ENCODE data around the gene P2RX7. TPM values are rescaled to one million over a fixed set of nuclear protein-coding genes. Genes with fewer than 3 reads are reported as not detected.
A peak's percentile ranks its signal among the peaks of the same experiment; 100 is the strongest.

Gene P2RX7
- total and polyA plus RNA-seq, 9 of the 15 experiments (the other 6 are each of a cell fraction or from before 2014, with no cell fraction given) = 0.04 to 0.65 (median 0.30) TPM

DNA sequence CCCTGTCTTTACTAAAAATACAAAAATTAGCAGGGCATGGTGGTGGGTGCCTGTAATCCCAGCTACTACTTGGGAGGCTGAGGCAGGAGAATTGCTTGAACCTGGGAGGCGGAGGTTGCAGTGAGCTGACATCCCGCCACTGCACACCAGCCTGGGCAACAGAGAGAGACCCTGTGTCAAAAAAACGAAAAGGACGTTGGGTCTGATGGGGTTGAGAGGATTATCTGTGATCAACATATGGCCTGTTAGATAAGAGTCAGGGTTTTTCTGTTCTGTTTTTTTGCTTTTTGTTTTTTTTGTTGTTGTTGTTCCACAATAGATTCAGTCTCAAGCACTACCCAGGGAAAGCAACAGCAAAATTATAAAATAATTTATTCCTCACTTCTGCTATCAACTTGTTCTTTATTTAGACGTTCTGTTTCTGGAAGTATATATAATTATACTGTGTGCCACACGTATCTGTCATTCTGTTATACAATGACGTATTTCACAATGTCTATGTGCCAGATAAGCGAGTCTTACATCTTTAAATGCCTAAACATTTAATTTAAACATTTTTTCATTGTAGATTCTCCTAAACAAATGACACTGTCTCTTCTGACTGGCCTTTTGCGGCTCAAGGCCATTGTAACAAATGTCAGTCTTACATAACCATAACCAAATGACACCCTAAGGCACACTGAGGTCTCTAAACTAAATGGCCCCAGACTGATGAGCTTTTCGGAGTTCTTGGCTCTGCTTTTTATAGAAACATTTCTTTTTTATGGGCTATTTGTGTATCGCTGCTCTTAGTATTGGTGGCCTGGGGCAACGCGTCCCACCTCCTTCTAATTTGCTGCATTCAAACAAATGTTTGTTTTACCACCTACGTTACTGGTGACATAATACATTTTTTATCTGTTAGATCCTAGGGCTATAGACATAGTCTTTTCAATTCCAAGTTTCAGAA lies 70.0 kb downstream of the P2RX7 start (continued):
- TF ChIP-seq, protein P1, sequence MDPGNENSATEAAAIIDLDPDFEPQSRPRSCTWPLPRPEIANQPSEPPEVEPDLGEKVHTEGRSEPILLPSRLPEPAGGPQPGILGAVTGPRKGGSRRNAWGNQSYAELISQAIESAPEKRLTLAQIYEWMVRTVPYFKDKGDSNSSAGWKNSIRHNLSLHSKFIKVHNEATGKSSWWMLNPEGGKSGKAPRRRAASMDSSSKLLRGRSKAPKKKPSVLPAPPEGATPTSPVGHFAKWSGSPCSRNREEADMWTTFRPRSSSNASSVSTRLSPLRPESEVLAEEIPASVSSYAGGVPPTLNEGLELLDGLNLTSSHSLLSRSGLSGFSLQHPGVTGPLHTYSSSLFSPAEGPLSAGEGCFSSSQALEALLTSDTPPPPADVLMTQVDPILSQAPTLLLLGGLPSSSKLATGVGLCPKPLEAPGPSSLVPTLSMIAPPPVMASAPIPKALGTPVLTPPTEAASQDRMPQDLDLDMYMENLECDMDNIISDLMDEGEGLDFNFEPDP (CRISPR knock-in tag; IDR thresholded peaks at IDR 0.05) = no peak
- TF ChIP-seq MTF1 (CRISPR knock-in tag; IDR thresholded peaks at IDR 0.05; ENCODE audit: borderline replicate concordance) (no peak), HDAC6 (IDR thresholded peaks at IDR 0.05; ENCODE audit: low read depth, low read length) (no peak), ZC3H11A (IDR thresholded peaks at IDR 0.05; ENCODE audit: low read depth, low read length) (no peak), ZNF12 (CRISPR knock-in tag; IDR thresholded peaks at IDR 0.05) (no peak), MYNN (IDR thresholded peaks at IDR 0.05) (no peak), MYNN (CRISPR knock-in tag; IDR thresholded peaks at IDR 0.05) (no peak), ZNF785 (CRISPR knock-in tag; IDR thresholded peaks at IDR 0.05) (no peak), TAF7 (tag; IDR thresholded peaks at IDR 0.05) (no peak), ZBED1 (IDR thresholded peaks at IDR 0.05) (no peak), ZNF316 (IDR thresholded peaks at IDR 0.05) (no peak), NFE2 (IDR thresholded peaks at IDR 0.05; ENCODE audit: low read depth) (no peak), POLR2AphosphoS2 (IDR thresholded peaks at IDR 0.05; ENCODE audit: low read length) (no peak), HMG20B (CRISPR knock-in tag; IDR thresholded peaks at IDR 0.05) (no peak), RNF2 (IDR thresholded peaks at IDR 0.05) (no peak; the same call in 1 of the 2 replicates), SRSF7 (optimal IDR thresholded peaks at IDR 0.05; ENCODE audit: low read depth, low read length) (no peak), ZNF778 (CRISPR knock-in tag; IDR thresholded peaks at IDR 0.05) (no peak)
- TF ChIP-seq, protein P2, sequence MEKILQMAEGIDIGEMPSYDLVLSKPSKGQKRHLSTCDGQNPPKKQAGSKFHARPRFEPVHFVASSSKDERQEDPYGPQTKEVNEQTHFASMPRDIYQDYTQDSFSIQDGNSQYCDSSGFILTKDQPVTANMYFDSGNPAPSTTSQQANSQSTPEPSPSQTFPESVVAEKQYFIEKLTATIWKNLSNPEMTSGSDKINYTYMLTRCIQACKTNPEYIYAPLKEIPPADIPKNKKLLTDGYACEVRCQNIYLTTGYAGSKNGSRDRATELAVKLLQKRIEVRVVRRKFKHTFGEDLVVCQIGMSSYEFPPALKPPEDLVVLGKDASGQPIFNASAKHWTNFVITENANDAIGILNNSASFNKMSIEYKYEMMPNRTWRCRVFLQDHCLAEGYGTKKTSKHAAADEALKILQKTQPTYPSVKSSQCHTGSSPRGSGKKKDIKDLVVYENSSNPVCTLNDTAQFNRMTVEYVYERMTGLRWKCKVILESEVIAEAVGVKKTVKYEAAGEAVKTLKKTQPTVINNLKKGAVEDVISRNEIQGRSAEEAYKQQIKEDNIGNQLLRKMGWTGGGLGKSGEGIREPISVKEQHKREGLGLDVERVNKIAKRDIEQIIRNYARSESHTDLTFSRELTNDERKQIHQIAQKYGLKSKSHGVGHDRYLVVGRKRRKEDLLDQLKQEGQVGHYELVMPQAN (IDR thresholded peaks at IDR 0.05; ENCODE audit: borderline replicate concordance) = peak; percentile 28; the same call in 1 of the 2 replicates
- TF ChIP-seq, protein P3, sequence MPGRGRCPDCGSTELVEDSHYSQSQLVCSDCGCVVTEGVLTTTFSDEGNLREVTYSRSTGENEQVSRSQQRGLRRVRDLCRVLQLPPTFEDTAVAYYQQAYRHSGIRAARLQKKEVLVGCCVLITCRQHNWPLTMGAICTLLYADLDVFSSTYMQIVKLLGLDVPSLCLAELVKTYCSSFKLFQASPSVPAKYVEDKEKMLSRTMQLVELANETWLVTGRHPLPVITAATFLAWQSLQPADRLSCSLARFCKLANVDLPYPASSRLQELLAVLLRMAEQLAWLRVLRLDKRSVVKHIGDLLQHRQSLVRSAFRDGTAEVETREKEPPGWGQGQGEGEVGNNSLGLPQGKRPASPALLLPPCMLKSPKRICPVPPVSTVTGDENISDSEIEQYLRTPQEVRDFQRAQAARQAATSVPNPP (IDR thresholded peaks at IDR 0.05; ENCODE audit: borderline replicate concordance, insufficient read depth, insufficient read length) = no peak
- TF ChIP-seq, protein P4, sequence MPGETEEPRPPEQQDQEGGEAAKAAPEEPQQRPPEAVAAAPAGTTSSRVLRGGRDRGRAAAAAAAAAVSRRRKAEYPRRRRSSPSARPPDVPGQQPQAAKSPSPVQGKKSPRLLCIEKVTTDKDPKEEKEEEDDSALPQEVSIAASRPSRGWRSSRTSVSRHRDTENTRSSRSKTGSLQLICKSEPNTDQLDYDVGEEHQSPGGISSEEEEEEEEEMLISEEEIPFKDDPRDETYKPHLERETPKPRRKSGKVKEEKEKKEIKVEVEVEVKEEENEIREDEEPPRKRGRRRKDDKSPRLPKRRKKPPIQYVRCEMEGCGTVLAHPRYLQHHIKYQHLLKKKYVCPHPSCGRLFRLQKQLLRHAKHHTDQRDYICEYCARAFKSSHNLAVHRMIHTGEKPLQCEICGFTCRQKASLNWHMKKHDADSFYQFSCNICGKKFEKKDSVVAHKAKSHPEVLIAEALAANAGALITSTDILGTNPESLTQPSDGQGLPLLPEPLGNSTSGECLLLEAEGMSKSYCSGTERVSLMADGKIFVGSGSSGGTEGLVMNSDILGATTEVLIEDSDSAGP (CRISPR knock-in tag; IDR thresholded peaks at IDR 0.05) = no peak
- TF ChIP-seq, protein P5, sequence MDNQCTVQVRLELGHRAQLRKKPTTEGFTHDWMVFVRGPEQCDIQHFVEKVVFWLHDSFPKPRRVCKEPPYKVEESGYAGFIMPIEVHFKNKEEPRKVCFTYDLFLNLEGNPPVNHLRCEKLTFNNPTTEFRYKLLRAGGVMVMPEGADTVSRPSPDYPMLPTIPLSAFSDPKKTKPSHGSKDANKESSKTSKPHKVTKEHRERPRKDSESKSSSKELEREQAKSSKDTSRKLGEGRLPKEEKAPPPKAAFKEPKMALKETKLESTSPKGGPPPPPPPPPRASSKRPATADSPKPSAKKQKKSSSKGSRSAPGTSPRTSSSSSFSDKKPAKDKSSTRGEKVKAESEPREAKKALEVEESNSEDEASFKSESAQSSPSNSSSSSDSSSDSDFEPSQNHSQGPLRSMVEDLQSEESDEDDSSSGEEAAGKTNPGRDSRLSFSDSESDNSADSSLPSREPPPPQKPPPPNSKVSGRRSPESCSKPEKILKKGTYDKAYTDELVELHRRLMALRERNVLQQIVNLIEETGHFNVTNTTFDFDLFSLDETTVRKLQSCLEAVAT (IDR thresholded peaks at IDR 0.05) = peak in 1 of 2 experiments; percentile 55; a peak in 1 of 4 replicates
- TF ChIP-seq, protein P6, sequence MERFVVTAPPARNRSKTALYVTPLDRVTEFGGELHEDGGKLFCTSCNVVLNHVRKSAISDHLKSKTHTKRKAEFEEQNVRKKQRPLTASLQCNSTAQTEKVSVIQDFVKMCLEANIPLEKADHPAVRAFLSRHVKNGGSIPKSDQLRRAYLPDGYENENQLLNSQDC (CRISPR knock-in tag; IDR thresholded peaks at IDR 0.05) = no peak
